Left ventricle myocardium superior (tissue), 1 donor: ENCODE data around the gene GRIA1. TPM values are rescaled to one million over a fixed set of nuclear protein-coding genes. Genes with fewer than 3 reads are reported as not detected.
A peak's percentile ranks its signal among the peaks of the same experiment; 100 is the strongest.
"Not testable (repeated sequence)": the region's sequence is repeated elsewhere in the genome, so short reads cannot be mapped to it uniquely, and the experiment has no call there.

ENCODE experiments used
- ATAC-seq: fragments of 200-7000 bp; cut with Tn5 transposase; one replicate; pipeline ENCODE4 v1.9.1; 2020; ENCODE audit warnings: mild to moderate bottlenecking, moderate library complexity
- DNase-seq: peaks from one replicate; pipeline ENCODE4 v3.0.0-alpha.2; 2020
- intact Hi-C: fragments of 100-400 bp; cut with micrococcal nuclease; formaldehyde crosslinking; loops from one replicate; pipeline ENCODE4 v1.11.0; 2022
- total RNA-seq: library from RNA; stranded (reverse); fragmentation: NEBNext Ultra II Directional; extraction: Animal tissue kit (Norgen Biotek cat#: 25700); gene quantifications from one replicate; pipeline ENCODE4 v1.2.1, GENCODE V29; 2021
- donor health status: DM: no; HTN: yes; CAD: no; lungs with severe emphysema.

Gene GRIA1
- total RNA-seq, 1 donor from 2014 or later = 0.15 TPM

DNA sequence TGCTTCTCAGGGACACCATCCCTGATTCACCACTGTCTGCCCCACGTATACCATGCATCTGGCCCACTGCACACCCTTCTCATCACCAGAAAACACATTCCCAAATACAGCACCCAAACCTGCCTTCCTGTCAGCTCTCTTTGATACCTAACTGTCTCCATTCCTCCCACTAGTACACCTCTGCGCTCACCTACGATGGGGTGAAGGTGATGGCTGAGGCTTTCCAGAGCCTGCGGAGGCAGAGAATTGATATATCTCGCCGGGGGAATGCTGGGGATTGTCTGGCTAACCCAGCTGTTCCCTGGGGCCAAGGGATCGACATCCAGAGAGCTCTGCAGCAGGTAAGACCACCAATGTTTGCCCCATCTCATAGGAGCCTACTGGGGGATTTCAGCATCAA lies 186.4 kb downstream of the GRIA1 start:
- intact Hi-C loops = no loop called here
- no peak for ATAC-seq
- DNase-seq = no peak

DNA sequence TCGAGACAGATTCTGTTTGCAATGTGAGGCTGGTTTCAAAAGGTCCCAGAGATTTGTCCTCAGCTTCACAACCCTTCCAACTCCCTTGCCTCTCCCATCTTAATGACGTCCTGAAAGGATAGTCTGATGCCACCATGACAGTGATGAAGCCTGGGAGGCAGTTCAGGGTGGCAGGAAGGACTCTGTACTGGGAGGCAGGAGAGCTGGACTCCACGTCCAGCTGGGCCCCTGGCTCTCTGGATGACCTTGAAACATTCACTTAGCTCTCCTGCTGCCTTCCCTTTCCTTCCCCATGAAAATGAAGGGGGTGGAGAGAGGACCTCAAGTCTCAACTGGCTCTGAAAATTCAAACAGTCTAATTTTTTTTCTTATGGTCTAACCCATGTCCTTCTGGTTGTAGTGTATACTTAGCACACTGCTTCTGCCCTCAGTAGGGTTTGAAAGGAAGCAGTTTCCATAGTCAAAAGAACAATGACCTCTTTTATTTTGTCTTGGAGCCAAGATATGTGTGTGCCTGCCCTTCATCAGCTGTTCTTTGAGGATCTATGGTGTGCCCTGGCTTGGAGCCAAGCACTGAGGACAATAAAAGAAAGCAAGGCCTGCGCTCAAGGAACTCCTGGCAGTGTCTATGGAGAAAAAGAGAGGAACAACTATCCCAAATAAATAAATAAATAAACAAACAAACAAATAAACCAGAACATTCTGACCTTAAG lies 188.3 kb downstream of the GRIA1 start:
- peak; percentile 54 for DNase-seq
- peak; percentile 92 for ATAC-seq
- intact Hi-C loops = no loop called here

DNA sequence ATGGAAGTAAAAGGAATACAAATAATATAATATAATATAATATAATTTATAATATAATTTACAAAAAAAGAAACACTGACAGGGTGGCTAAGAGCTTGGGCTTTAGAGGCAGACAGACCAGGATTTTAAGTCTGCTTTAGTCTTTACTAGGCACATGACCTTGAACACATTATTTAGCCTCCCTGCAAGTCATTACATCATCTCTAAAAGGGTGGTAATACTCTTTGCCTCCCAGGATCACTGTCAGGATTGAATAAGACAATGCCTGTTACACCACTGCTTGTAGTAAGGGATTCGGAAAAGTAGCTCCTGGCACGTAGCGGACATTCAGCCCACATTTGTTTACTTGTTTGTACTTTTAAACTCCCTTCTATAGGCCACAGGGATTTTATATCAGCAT lies 199.8 kb downstream of the GRIA1 start:
- ATAC-seq (no peak), DNase-seq (no peak)
- intact Hi-C loops = no loop called here

DNA sequence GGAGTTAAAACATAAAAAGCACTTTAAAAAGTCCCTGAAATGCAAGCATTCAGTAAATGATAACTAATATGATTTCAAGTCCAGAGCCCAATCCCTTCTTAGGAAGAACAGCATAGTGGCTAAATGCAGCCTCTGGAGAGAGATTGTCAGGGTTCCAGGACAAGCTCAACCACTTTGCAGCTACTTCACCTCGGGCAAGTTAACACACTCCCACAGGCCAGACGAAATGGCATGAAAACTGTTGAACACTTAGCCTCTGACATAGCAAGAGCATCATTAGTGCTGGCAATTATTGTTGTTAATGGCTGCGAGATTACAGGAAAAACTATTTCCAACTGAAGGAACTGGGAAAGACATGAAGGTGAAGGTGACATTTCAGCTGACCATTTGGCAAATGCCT lies 205.8 kb downstream of the GRIA1 start:
- ATAC-seq = peak; percentile 60
- intact Hi-C loops = no loop called here
- DNase-seq = no peak

DNA sequence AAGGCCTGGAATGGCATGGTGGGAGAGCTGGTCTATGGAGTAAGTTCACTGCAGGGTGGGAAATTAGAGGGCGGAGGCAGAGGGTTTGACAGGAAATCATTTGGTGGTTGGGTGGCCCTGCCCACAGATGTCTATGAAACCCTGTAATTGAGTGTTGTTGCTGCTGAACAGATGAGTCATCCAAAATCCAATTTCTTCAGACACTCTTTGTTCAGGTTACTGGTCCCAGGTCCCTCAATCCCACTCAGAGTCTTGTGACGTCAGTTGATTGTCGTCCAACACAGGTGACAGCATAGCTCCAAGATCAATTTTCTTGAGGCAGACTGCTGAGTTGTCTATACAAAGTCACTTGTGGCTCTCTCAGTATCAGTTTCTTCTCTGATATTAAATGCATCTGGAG lies 208.6 kb downstream of the GRIA1 start:
- intact Hi-C loops = no loop called here
- no peak for ATAC-seq
- no peak for DNase-seq

DNA sequence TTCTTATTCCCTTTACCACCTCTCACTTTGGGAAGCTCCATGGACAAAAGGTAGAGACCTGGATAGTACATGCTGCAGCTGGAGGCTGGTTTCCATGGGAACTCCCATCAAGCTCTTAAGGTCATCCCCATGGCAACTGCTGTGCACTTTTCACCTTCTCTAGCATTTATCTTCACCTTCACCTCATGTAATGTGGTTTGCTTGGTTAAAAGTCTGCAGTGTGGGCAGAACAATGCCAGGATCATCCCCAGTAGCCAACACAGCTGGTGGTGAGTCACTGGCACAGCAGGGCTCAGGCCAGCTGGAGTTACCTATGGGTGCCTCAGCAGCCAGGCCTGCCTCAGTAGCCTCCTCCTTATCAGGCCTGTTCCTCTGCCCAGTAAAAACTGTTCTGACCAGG lies 210.5 kb downstream of the GRIA1 start:
- no peak for DNase-seq
- no peak for ATAC-seq
- intact Hi-C loops = no loop called here

DNA sequence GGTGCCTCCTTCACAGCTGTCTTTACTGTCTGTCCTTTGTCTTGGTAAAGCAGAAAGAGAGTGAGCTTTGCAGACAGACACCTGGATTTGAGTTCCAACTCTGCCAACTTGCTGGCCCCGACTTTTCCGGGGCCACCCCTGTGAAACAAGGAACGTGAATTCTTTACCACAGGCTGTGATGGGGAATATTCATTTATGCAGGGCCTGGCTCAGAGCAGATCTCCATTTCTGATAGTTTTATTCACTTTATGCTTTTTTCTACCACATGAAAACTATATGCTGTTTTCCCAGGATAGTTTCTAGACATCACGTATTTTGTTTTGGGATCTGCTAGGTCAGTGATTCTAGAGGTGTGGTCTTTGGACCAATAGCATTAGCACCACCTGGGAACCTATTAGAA lies 211.8 kb downstream of the GRIA1 start:
- DNase-seq (no peak), ATAC-seq (no peak)
- intact Hi-C loops = no loop called here

DNA sequence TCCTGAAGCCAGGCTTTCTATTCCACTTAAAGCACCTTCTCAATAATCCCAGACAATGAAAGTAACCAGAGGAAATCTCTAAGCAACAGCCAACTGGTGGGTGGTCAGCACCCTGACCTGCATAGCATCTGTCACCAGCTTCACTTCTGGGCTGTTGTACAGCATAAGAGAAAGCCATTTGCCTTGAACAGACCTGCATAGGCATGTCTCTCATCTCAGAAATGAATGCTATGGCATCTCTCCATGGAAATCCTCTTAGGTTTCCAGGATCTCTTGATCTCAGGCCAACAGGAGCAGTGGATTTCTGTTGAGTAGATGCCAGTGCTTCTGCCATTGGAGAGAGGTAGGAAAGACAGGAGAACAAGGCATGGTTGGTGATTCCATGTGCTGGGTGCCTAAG lies 213.6 kb downstream of the GRIA1 start:
- no peak for DNase-seq
- ATAC-seq = peak; percentile 95
- intact Hi-C loops = no loop called here

DNA sequence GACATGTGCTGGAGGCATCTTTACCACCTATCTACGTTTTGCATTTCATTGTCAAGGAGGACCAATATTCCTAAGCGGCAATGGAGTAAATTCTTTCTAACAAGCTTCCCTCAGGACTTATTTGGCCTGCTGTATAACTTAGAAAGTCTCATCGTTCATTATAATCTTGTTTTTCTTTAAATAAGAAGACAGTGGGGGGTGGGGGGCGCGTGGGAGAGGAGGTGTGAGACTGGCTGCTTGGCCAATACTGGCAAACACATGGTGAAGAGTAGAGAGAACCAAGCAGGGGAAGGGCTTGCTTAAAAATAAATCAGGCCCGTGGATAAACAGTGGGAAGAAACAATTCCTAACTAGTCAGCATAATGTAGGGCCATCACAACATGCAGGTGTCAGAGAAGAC lies 217.2 kb downstream of the GRIA1 start:
- no peak for DNase-seq
- intact Hi-C loops = no loop called here
- ATAC-seq = no peak

DNA sequence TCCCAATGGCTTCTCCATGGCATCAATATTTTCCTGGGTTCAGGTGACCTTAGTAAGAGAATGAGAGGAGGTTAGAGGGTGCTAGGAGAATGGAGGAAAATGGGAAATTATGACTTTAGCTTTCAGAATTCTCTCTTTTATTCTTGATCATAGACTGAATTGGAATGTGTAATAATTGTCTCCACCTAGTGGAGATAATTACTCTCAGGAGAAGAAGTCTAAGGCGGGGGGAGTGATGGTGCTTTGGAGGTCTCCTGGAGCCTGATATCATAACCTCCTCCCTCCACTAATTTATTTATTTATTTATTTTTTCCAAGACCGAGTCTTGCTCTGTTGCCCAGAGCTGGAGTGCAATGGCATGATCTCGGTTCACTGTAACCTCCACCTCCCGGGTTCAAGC lies 221.3 kb downstream of the GRIA1 start:
- intact Hi-C loops = loop anchor here (10.0 kb wide), 1 partner anchor 217 kb away; the partner anchor contains the start of gene GRIA1
- DNase-seq (no peak), ATAC-seq (no peak)

DNA sequence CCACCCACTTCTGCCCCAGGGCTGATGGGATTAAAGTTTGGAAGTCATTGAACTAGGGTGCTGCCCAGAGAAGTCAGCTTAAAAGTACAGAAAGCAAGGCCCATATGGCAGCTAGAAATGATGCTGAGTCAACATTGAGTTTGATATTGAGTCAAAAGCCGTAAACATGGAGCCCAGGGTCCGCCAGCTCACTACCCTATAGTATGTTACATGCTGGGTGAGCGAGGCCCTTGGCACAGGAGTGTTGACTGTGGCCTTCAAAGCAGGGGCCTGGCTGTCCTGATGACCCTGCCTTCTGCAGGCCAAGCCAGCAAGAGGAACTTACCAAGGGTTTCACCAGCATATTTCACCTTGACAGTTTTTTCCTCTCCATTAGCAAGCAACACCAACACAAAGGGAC lies 222.5 kb downstream of the GRIA1 start:
- DNase-seq (no peak), ATAC-seq (no peak)
- intact Hi-C loops = loop anchor here (10.0 kb wide), 1 partner anchor 218 kb away; the partner anchor contains the start of gene GRIA1

DNA sequence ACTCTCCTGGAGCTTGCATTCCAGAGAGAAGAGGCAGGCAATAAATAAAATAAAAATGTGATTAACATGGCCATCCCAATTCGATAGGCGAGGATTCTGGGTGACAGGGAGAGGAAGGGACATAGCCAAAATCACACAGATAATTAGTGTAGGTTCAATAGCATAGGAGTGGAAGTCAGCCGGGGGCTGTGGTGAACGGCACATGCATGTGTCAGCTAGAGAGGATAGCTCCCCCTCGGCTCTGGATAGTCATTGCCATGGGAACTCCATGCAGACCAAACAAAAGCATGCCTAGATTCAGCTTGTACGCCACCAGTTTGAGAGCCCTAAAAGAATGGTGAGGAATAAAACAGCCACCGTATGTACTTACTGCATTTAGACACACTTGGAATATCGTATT lies 223.5 kb downstream of the GRIA1 start:
- DNase-seq (no peak), ATAC-seq (no peak)
- intact Hi-C loops = loop anchor here (10.0 kb wide), 1 partner anchor 219 kb away; the partner anchor contains the start of gene GRIA1

DNA sequence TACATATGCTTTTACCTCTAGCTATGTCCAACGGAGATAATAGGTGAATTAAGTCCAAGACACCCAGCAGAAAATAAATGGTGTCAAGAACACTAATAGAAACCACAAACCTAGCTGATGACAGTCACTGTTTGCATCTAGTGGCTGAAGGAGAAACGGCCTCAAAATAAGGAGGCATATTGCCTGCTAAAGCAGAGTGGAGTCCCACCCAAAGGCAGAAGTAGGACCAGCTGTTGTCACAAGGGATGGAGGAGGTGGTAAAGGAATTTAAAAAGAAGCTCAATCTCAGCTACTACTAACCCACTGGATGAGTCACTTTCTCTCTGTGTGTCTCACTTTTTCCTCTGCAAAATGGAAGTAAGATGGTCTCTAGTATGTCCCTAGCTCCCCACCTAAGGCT lies 224.3 kb downstream of the GRIA1 start:
- no peak for ATAC-seq
- no peak for DNase-seq
- intact Hi-C loops = loop anchor here (10.0 kb wide), 1 partner anchor 220 kb away; the partner anchor contains the start of gene GRIA1

DNA sequence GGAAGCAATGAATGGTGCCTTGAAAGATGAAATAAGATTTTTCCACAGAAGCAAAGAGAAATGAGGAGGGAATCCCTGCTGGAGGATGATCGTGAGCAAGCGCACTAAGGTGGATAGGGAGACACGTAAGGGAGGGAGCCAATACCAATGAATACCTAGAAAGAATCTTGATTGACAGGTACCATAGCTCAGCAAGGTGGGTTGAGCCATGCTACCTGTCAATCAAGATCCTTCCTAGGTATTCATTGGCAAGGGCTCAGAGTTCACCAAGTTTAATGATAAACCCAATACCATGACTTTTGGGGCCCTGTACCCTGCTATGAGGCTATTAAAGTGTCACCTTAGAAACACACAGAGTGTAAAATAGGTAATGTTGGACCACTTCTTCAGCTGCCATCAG lies 226.8 kb downstream of the GRIA1 start:
- no peak for DNase-seq
- intact Hi-C loops = loop anchor here (10.0 kb wide), 1 partner anchor 222 kb away; the partner anchor contains the start of gene GRIA1
- no peak for ATAC-seq

DNA sequence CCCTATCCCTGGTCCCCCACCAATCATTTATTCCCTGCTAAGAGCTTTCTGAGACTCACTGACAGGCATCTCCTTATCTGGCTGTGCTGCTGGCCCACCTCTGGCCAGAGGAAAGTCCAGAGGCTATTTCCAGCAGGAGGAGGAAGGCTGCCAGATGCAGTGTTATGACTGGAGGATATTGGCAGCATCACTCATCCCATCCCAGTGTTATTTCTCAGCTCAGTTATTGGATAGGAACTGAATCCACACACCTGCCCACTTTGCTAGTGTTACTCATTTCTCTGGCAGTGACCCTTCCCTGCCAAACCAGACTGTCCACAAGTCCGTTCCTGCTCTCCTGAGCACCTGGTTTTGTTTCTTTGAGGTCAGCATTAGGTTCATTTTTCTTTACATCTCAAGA lies 228.2 kb downstream of the GRIA1 start:
- DNase-seq (no peak), ATAC-seq (peak; percentile 86)
- intact Hi-C loops = loop anchor here (10.0 kb wide), 1 partner anchor 224 kb away; the partner anchor contains the start of gene GRIA1

DNA sequence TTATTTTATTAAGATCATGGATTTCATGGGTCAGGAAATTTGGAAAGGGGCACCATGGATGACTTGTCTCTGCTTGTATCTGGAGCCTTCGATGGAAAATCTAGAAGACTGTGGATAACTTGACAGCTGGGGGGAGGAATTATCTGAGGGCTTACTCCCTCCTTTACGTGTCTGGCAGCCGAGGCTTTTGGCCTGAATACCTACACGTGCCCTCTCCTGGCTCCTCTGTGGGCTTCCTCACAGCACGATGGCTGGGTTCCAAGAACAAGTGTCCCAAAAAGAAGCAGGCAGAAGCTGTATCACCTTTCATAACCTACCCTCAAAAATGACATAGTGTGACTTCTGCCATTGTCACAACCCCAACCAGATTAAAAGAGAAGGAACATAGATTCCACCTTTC lies 228.9 kb downstream of the GRIA1 start:
- peak; percentile 49 for DNase-seq
- ATAC-seq = peak; percentile 84
- intact Hi-C loops = loop anchor here (10.0 kb wide), 1 partner anchor 225 kb away; the partner anchor contains the start of gene GRIA1

DNA sequence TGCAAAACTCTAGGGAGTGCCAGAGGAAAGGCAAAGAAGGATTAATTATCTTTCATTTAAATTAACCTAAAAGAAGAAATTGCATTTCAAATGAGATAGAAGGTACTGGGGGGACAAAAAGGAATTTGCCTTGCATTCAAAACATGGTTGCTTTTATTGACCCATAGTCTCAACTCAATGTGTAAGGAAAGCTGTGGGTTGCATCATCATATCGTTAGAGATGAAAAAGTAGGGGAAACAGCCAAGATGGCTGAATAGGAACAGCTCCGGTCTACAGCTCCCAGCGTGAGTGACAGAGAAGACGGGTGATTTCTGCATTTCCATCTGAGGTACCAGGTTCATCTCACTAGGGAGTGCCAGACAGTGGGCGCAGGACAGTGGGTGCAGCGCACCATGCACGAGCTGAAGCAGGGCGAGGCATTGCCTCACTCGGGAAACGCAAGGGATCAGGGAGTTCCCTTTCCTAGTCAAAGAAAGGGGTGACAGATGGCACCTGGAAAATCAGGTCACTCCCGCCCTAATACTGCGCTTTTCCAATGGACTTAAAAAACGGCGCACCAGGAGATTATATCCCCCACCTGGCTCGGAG lies 232.6 kb downstream of the GRIA1 start:
- DNase-seq, intact Hi-C loops, ATAC-seq: not testable (repeated sequence)

DNA sequence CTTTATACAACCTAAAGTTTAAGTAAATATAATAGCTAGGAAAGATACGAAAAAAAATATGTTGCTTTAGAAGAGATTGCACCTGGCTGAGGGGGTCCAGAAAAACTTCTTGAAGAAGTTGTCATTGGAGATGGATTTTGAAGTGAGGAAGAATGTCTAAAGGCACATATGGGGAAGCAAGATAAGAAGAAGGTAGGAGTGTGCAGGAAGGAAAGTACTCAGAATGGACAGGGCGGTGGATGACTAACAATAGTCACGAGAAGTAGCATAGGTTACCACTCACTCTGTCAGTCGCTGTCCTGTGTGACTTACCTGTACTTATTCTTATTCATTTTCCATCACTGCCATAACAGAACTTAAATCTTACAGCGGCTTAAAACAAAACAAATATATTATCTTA lies 251.6 kb downstream of the GRIA1 start:
- intact Hi-C loops = no loop called here
- no peak for DNase-seq
- no peak for ATAC-seq

DNA sequence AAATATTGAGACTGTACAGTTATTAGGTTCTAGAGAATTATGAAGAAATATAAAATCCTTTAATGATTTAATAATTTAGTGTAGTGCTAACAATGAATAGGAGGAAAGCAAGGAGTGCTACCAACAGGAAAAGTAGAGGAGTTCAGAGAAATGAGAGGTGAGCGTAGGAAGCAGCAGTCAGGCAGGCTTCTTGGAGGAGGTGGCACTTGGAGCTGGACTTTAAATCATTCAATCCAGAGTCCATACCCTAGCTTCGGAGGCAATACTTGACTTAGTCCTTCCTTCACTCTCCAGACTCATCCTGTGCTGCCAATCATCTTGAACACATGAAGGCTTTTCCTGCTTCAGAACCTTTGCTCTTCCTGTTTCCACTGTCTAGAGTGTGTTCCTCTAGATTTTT lies 254.3 kb downstream of the GRIA1 start:
- ATAC-seq = no peak
- intact Hi-C loops = no loop called here
- DNase-seq = no peak

DNA sequence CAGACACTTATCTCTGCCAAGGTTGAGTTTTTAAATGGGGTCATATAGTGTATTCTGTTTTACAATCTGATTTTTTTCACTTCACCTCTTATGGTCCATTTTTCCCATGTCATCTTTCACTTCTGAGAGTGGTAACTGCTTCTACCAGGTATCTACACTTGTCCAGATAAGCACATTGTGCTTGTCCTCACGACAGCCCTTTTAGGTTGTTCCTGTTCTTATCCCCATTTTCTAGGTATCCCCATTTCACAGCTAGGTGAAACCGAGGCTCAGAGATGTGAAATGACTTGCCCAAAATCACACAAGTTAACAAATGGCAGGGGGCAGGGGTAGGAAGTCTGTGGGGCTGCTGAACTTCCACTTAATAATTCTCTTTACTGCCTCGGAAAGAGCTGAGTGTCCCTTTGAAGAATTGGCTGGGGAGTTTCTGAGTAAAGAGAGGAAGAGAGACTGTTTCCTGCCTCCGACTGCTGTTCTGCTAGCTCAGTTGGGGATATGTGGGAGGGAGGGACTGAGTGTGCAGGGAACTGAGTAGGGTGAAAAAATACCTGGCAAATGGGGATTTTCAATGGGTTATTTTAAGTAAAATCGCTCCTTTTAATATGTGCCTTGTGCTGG lies 255.4 kb downstream of the GRIA1 start:
- intact Hi-C loops = no loop called here
- DNase-seq (no peak), ATAC-seq (no peak)
